Esophagus muscularis mucosa (tissue), 3 donors: Measurements from ENCODE around the gene CFD.

ENCODE experiments used
- POLR2A ChIP-seq: fragments of 450-650 bp; IDR thresholded peaks from one replicate; pipeline ENCODE4 v1.6.1; 2017; ENCODE audit warnings: antibody characterized with exemption, moderate library complexity, mild to moderate bottlenecking, low read depth
- POLR2AphosphoS5 ChIP-seq, 2 donors: sonication (generic); formaldehyde crosslinking; IDR thresholded peaks; one replicate each; pipeline ENCODE4 v1.6.1; 2017; ENCODE audit warnings: antibody characterized with exemption in 2 of 2
- TF ChIP-seq, protein P1 (sequence below), 3 experiments: fragments of 200-600 bp in 2 of 3; fragments of 450-650 bp in 1 of 3; sonication (generic) in 2 of 3; IDR thresholded peaks; one replicate each; pipeline ENCODE4 v1.5.1; 2017 to 2019; ENCODE audit warnings: antibody characterized with exemption in 3 of 3, mild to moderate bottlenecking in 2 of 3, moderate library complexity in 1 of 3

DNA sequence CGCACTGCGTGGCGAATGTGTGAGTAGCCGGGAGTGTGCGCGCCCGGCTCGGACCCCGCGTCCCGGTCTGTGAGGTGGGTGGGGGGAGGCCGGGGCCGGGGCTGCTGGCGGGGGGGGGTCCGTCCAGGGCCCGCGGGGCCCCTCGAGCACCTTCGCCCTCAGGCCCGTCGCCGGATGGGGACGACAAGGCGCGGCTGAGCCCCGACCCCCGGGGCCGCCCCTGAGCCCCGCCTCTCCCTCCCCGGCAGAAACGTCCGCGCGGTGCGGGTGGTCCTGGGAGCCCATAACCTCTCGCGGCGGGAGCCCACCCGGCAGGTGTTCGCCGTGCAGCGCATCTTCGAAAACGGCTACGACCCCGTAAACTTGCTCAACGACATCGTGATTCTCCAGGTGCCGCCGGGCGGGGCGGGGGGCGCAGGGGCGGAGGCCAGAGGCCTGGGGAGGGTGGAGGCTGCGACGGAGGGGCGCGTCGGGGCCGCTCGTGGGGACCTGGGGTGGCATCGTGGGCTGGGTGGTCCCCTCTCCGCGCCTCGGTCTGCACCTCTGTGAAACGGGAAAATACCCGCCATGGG lies 6.4 kb upstream of the CFD start:
- TF ChIP-seq POLR2A (no peak), POLR2AphosphoS5 (IDR thresholded peaks at IDR 0.05) (no peak)
- TF ChIP-seq, protein P1, sequence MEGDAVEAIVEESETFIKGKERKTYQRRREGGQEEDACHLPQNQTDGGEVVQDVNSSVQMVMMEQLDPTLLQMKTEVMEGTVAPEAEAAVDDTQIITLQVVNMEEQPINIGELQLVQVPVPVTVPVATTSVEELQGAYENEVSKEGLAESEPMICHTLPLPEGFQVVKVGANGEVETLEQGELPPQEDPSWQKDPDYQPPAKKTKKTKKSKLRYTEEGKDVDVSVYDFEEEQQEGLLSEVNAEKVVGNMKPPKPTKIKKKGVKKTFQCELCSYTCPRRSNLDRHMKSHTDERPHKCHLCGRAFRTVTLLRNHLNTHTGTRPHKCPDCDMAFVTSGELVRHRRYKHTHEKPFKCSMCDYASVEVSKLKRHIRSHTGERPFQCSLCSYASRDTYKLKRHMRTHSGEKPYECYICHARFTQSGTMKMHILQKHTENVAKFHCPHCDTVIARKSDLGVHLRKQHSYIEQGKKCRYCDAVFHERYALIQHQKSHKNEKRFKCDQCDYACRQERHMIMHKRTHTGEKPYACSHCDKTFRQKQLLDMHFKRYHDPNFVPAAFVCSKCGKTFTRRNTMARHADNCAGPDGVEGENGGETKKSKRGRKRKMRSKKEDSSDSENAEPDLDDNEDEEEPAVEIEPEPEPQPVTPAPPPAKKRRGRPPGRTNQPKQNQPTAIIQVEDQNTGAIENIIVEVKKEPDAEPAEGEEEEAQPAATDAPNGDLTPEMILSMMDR (IDR thresholded peaks at IDR 0.05), result no peak
